GM20431 (cell line): ENCODE data around the gene LRMDA.

Source experiments
- in situ Hi-C: fragments of 300-500 bp; cut with MseI, MboI; formaldehyde crosslinking; loops from one replicate; pipeline ENCODE4 v1.15.0; 2020; ENCODE audit warnings: low sequenced_read_pairs; ENCODE audit not compliant: unreplicated experiment

LRMDA gene

DNA sequence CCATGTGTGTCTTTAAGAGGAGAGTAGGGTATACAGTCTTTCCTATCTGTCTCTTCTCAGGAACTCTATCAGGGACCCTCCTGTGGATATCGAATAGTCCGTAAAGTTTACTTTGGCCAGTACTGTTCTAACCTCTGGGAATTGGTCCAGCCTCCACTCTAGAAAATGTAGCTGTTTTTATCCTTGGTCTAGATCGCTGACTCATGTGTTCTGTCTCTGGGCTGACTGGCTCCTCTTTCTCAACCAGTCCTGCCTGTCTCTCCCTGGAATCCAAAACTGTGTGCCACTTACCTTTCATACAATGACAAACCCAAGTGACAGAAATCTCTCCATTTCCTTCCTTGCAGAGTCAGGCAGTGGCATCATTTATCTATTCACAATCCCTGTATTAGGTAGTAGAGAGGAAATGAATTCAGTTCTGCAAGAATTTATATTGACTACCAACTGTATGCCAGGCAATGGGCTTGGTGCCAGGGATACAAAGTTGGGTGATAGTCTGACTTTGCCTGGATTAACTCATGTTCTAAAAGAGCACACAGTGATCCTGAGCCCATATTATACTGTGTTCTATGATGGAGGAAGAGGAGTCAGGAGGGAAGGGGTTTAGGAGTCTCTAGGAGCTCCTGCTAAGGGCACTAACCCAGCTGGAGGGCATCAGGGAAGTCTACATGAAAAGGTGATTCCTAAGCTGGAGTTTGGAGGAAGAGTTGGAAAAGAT, 232.7 kb downstream of the LRMDA start:
- in situ Hi-C loops, result no loop called here

DNA sequence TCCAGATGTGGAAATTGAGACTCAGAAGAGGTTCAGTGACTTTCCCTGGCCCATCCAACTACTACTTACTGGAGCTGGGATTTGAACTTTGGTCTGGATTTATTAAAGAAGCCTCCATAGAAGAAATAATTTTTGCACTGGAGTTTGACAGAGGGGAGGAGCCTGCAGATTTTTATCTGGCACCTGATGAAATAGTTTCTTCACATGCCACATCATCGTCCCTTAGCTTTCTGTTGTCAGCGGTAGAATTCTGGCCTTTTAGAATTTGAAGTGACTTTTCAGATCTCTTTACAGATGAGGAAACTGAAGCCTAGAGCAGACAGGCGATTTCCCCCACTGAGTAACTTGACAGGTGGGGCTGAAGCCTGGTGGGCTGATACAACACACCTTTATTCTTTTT, 233.5 kb downstream of the LRMDA start:
- in situ Hi-C loops, result no loop called here

DNA sequence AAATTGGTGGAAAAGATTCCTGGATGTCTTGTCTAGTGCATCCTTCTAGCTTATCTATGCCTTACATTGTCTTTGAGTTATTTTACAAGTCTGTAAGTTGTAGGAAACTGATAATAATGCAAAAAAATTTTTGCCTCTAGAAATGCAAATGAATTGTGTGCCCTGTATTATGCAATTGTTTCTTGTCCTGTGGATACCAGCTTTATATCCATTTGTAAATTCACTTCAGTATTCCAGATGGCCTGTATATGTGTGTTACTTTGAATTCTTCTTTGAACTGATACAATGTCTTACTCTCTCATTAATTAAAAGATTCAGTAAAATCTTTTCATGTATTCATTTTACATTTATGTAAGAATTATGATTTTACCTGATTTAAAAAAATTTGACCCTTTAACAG, 234.3 kb downstream of the LRMDA start:
- in situ Hi-C loops, result no loop called here

DNA sequence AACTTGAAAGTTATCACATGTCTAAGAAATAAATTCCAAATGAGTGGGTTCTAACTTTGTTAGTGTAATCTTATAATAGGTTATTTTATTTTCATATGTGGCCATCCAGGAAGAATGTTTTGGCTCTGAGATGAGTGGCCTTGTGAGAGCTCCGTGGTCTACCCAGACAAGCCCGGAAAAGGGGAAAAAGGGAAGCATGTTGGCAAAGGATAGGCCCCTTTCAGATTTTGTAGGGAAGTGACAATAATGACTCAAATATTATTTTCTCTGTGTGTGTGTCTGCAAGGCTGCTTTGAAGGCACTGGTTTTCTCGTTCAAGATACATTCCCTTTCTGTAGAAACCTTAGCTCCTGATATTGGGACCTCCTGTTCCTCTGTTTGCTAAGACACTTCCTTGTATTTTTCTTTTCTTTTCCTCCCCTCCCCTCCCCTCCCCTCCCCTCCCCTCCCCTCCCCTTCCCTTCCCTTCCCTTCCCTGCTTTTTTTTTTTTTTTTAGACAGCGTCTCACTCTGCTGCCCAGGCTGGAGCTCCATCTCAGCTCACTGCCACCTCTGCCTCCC, 240.8 kb downstream of the LRMDA start:
- in situ Hi-C loops, result no loop called here

DNA sequence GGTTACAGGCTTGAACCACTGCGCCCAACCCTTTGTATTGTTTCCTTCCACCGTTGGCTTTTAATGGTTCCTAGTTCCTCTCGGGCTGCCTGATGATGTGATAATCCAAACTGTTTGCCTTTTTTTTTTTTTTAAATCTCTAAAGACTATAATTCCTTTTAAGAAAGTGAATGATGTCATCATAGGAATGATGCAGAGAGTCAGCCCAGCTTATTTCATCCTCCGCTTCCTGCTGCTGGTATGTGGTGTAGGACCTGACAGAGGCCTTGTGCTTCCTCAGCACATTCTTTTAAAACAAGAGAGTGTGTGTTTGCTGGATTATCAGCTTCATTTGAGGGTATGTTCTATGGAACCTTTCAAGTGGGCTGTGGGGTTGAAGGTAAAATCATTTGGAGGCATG, 241.4 kb downstream of the LRMDA start:
- in situ Hi-C loops, result no loop called here

DNA sequence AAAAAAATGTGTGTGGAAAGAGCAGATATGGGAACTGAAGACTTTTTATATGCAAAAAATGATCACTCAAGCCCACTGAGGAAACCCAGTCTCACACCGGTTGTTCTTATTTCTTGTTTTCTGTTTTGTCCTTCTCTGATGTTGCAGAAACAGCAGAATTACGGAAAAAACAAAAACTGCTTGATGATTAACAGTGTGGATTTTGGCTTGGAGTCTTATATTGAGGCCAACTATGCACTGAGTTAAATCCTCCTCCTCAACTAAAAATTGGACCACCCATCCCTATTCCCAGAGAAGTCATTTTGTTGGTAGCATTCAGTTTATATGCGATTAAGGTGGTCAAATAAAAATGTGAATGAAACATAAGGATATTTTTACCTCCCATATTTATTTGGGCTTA, 246.1 kb downstream of the LRMDA start:
- in situ Hi-C loops, result no loop called here

DNA sequence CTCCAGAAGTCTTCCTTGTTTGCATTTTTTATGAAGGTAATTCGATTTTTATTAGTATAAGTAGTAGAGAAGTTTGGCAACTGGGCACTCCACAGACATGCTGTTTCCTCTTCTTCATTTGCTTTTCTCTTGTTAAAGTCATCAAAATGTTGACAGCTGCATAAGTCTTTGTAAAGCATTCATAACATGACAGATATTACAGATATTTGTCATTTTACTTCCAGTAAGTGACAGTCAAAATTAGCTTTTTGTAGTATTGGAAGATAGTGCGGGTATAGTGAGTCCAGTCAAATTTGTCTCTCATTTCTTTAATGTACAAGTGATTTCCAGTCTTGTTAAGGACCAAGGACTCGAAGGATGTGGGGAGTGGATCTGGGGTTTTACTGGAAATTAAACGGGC, 247.1 kb downstream of the LRMDA start:
- in situ Hi-C loops, result no loop called here

DNA sequence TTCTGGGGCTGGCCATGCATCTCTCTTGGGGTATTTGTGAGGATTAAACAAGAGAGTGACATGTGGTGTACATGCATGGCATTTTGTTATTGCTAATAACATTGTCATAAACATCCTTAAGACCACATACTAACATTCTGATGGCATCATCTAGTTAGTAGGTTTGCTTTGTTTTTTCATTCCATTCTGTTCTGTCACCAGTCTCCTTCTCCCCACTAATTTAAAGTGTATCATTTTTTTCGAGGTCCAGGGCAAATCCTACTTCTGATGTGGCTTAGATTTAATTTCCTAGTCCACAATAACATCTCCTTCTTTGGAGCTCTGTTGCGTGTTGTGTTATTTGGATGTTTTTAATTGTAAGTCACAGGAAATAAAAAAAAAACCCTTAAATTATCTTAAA, 248.1 kb downstream of the LRMDA start:
- in situ Hi-C loops, result no loop called here

DNA sequence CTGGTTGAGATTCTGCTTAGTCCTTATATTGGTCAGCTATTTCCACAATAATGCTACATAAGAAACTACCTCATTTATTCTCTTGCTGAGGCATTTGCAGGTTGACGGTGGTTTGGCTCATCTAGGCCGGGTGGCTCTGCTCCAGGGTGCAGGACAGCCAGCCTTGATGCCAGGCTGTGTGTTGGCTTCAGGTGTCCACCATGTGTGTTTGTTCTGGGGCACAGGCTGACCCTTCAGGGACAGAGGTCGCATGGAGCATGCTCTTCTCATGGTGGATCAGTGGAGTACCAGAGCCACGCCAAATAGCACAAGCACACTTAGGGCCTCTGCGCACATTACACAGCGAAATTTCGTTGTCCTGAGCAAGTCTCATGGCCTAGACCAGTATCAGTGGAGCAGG, 249.9 kb downstream of the LRMDA start:
- in situ Hi-C loops, result no loop called here

DNA sequence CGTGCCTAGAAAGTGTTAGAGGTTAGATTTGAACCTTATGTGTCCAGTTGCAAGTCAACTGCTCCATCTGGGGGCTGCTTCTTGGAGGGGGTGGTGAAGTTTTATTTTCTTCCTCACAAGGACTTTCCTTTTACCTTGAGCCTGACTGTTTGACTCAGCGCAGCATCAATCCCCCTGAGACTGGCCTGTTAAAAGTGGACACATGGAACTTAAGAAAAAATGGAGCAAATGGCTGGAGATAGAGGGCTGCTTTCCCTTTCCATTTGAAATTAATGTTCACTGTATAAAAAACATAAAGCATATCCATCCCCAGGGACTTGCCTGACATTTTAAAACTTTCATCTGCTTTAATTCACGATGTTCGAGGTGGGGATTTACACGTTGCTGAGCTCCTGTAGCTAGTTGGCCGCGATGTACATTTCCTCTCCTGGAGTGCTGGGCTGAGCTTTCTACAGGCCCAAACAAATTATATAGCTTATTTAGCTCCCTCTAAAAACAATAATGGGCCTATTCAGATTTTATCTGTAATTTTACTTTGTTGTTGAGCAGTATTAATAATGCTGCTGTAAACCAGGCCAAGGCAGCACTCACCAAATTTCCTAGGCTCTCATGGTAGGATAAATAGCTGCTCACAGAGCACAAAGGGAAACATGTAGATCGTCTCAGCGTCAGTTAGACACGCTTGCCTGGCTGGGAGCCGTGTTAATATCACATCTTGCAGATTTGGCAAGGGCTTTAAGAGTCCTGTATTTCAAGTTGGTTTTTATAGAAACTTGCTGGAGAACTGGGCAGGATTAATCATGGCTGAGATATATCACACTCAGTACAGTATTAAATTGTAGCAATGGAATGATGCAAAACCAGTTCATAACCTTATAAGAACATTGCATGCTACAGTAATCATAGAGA, 251.5 kb downstream of the LRMDA start:
- in situ Hi-C loops, result no loop called here

DNA sequence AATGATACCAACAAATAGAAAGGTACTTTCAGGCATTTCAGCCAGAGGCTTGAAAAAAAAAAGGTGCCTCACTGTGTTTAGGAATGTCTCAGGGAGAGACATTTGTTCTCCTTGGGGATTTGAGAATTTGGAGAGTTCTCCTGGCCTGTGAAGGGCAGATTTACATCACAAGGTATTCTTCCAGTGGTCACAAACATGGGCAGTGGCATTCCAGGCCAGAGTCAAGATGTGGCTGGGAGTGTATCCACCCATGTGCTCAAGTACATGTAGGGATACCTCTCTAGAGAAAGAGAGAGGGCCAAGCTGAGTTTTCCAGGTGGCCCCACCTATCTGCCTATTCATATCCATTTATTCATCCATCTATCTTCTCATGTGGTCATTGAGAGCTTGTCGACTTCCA, 253.8 kb downstream of the LRMDA start:
- in situ Hi-C loops, result no loop called here

DNA sequence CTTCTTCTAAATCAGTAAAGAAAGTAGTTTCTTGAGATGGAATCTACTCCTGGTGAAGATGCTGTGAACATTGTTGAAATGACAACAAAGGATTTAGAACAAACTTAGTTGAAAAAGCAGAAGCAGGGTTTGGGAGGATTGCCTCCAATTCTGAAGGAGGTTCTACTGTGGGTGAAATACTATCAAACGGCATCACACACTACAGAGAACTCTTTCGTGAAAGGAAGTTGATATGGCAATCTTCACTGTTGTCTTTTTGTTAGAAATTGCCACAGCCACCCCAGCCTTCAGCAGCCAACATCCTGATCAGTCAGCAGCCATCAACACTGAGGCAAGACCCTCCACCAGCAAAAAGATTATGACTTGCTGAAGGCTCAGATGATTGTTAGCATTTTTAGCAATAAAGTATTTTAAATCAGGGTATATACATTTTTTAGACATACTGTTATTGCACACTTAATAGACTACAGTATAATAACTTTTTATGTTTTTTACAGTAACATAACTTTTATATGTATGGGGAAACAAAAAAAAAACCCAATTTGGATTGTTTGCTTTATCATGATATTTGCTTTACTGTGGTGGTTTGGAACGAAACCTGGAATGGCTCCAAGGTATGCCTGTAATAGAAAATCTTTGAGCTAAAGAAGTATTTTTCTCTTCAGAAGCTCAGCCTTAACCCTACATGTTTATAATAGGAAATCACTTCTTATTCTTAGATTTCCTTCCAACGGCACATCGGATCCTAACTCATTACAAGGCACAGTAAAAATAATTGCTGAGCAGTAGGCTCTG, 257.3 kb downstream of the LRMDA start:
- in situ Hi-C loops, result no loop called here

DNA sequence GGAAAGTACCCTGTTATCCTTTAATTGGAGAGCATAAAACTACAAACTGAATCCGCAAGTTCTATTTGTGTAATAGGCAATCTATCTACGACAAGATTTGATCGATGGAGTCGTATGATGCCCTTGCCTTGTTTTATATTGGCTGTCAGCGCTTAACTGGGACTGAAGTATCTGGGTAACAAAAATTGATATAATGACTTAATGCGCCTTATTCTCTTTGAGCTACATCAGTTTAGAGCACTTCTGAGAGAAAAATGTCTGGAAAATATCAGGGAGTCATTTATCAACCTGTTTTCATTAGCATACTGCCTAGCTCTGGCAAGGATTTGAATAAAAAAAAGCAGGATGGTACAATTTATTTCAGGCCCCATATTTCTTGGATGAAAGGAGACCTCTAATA, 262.1 kb downstream of the LRMDA start:
- in situ Hi-C loops, result no loop called here

DNA sequence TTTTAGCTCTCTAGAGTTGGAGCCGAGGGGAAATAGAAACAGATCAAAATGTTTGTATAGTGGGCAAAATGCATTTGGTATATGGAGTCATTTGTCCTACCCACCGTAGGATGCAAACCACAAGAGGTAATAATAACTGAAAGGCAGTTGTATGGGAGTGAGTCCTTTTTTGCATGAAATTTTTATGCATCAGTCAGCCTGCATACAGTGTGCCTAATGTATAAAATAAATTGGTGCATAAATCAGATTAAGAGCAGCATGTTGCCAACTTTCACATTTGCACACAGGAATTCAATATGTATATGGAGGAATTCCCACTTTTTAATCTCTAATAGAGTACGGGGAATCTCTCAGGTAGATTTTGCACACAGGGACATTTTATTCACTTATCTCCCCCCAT, 262.8 kb downstream of the LRMDA start:
- in situ Hi-C loops, result no loop called here

DNA sequence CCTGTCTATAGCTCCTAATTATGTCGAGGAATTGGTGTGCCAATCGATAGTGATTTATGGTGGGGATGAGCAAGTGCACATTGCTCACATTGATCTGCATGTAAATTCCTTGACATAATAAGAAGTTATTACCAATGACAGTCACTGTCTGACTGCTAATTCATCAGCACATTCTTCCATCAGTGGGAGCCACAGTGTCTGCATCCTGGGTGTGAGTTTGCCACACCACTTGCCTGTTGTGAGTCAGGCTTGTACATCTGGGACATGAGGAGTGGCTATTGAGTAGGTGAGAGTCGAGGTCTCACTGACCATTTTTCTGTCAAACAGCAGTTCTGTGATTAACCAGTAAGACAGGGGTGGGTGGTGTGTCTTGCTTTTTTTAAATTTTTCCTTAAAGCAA, 263.4 kb downstream of the LRMDA start:
- in situ Hi-C loops, result no loop called here

DNA sequence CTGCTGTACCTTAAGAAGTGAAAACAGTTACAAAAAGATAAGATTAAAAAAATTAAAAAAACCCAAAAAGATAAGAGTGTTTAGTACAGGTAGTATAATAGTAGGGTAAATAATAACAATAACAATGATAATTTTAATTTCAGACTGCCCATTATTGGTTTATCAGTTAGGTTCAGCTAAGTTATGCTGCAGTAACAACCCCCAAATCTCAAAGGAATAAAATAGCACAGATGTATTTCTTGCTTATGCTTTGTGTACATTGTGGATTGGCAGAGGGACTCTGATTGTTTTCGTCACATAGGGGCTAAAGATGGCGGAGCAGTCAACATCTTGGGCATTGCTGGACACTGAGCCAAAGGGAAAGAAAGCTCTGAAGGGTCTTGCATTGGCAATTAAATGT, 264.6 kb downstream of the LRMDA start:
- in situ Hi-C loops, result no loop called here

DNA sequence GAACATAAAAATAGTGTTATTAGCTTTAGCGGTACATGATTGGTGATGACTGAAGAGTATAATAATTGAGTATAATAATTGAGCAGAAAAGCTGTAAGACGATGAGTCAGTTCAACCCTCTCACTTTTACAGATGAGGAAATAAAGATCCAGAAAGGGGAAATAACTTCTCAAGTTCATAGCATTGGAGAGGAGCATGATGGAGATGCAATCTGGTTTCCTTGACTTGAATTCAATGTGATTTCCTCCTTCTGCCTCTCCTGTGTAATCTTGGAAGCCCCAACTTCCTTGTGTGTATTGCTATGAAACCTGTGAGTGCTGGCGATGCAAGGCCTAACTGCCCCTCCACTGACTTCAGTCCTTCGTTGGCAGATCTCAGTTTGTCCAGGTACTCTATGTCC, 265.1 kb downstream of the LRMDA start:
- in situ Hi-C loops, result no loop called here

DNA sequence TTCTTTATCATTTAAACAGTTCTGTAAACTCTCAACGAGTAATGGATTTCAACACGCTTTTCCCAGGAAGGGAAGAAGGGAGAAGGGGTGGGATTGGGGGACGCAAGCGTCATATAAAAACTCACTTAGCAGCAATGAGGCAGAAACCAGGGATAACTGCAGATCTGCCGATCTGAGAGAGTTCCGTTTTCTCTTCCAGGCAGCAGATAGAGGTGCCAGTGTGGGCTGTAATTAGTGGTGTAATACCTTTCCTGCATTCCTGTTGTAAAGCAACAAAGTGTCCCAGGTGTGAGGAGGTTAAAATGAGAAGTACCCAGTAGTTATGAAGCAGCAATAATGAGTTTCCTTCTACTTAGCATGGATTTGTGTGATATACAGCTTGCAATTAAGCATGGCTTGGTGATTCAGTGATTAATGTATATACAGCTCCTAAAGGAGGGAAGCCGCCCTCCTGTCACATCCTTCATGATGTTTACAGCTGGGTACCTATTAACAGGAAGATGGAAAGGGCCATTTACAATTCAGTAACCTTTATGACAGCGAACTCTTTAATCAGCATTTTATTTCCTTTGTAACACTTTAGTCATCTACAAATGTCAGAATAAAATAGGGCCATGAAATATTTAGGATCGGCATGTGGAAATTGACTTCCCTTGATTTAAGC, 271.9 kb downstream of the LRMDA start:
- in situ Hi-C loops, result no loop called here

DNA sequence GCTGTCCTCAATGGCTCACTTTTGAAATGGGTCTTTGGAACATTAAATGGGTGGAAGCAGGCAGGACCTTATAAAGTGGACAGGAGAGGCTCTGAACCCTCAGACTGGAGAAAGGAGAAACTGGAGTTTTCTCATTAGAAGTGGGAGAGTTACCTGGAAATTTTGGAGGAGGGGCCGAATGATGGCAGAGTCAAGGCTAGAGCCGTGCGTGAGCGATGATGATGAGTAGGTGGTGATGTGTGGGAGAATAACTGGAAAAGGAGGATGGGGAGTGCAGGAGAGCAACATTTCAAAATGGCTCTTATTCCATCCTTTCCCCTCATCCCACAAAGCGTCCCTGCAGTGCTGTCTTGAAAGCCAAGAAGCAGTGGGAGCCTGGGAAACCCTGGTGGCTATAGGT, 274.0 kb downstream of the LRMDA start:
- in situ Hi-C loops, result no loop called here
